Measurements from ENCODE around the gene TBC1D20. TPM values are rescaled to one million over a fixed set of nuclear protein-coding genes. Genes with fewer than 3 reads are reported as not detected.

Gene TBC1D20
- total RNA-seq, 4 donors from 2014 or later, result 11.0 to 44.0 (median 35.8) TPM

DNA sequence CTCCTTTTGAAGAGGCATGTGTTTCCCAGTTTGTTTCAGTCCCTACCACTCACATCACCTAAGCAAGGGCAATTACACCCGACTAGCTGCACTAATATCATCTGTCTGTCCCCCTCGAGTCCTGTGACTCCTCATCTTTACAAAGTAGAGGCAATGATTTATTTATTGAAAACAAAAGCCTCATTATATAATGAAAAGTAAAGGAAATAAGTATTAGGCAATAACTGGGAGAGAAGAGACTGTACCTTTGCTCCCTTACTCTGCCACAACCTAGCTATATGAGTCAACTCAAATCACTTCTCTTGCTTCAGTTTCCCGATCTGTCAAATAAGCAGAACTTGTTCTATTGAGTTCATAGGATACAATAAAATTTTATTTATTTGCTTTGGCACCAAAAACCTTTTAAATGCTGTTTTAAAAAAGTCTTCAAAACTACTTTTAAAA lies 42.3 kb upstream of the TBC1D20 start:
- no peaks in the 10 kb centered on the region for H3K27me3 ChIP-seq
- no peak for TF ChIP-seq POLR2A (IDR thresholded peaks at IDR 0.05)
- no peak for TF ChIP-seq CTCF (IDR thresholded peaks at IDR 0.05)
- intact Hi-C loops (cut with DNase I; ENCODE audit: low total_unique reads), result no loop called here
- H3K9me3 ChIP-seq, result no peaks in the 10 kb centered on the region
- no peaks in the 10 kb centered on the region for H3K36me3 ChIP-seq
- no peak overlapping the region for H3K4me3 ChIP-seq
- H3K4me1 ChIP-seq, result no peaks in the 10 kb centered on the region
- no peak for DNase-seq
- no peak overlapping the region for H3K27ac ChIP-seq

GRCh38 chr20:503048-503737 lies 40.9 kb upstream of the TBC1D20 start:
- no peaks in the 10 kb centered on the region for H3K4me1 ChIP-seq
- H3K27me3 ChIP-seq, result no peaks in the 10 kb centered on the region
- no peak for DNase-seq
- intact Hi-C loops (cut with DNase I; ENCODE audit: low total_unique reads), result no loop called here
- H3K27ac ChIP-seq, result no peak overlapping the region
- TF ChIP-seq CTCF (IDR thresholded peaks at IDR 0.05), result no peak
- TF ChIP-seq POLR2A (IDR thresholded peaks at IDR 0.05), result no peak
- H3K9me3 ChIP-seq, result no peaks in the 10 kb centered on the region
- H3K36me3 ChIP-seq, result no peaks in the 10 kb centered on the region
- H3K4me3 ChIP-seq, result no peak overlapping the region

DNA sequence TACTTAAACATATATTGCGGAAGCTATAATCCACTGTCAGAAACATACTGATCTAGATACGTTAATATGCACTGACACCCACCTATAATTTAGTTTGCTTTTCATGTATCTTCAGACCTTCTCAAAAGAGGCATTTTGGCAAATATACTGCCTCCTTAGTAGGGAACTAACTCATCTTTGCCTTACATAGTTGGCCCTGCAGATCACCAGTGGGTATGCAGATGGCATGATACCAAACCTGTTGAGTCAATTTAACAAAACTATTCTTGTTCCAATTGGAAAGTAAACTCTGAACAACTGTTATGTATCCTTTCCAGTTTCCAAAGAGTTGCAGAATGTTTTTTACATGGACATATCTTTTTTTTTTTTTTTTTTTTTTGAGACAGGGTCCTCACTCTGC lies 35.6 kb upstream of the TBC1D20 start:
- H3K4me3 ChIP-seq, result no peak overlapping the region
- no peak for TF ChIP-seq POLR2A (IDR thresholded peaks at IDR 0.05)
- no peak for TF ChIP-seq CTCF (IDR thresholded peaks at IDR 0.05)
- H3K27me3 ChIP-seq, result no peaks in the 10 kb centered on the region
- no peaks in the 10 kb centered on the region for H3K9me3 ChIP-seq
- intact Hi-C loops (cut with DNase I; ENCODE audit: low total_unique reads), result no loop called here
- H3K27ac ChIP-seq, result no peak overlapping the region
- H3K36me3 ChIP-seq, result no peaks in the 10 kb centered on the region
- DNase-seq, result no peak
- no peaks in the 10 kb centered on the region for H3K4me1 ChIP-seq

- intact Hi-C loops (cut with DNase I; ENCODE audit: low total_unique reads), result no loop called here
- no peaks in the 10 kb centered on the region for H3K36me3 ChIP-seq
- TF ChIP-seq POLR2A (IDR thresholded peaks at IDR 0.05) (no peak), CTCF (IDR thresholded peaks at IDR 0.05) (no peak)
- H3K27ac ChIP-seq, result no peak overlapping the region
- H3K4me1 ChIP-seq, result no peaks in the 10 kb centered on the region
- no peak for DNase-seq
- no peaks in the 10 kb centered on the region for H3K9me3 ChIP-seq
- H3K4me3 ChIP-seq, result no peak overlapping the region
- no peaks in the 10 kb centered on the region for H3K27me3 ChIP-seq
Observed at GRCh38 chr20:496126-496696, 33.9 kb upstream of the TBC1D20 start.

DNA sequence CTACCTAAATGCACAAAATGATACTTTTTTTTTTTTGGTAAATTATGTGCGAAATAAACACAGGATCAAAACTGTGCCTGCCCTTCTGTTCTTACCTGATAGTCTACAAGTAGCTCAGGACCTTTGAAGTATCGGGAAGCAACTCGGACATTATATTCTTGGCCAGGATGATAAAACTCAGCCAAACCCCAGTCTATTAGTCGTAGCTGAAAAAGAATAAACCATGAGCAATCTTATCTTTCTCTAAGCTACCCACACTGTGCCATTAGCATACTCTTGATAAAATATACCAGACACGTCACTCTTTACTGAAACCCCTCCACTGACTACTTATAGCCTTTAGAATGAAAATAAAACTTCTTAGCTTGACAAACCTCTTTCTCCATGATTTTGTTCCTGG lies 29.8 kb upstream of the TBC1D20 start:
- Histone ChIP-seq H3K9me3 (no peaks in the 10 kb centered on the region), H3K4me3 (no peak overlapping the region), H3K27ac (no peak overlapping the region), H3K27me3 (no peaks in the 10 kb centered on the region), H3K36me3 (no peaks in the 10 kb centered on the region), H3K4me1 (no peaks in the 10 kb centered on the region)
- DNase-seq, result no peak
- TF ChIP-seq CTCF (IDR thresholded peaks at IDR 0.05) (no peak), POLR2A (IDR thresholded peaks at IDR 0.05) (no peak)
- intact Hi-C loops (cut with DNase I; ENCODE audit: low total_unique reads), result no loop called here
